Neural crest cell (in vitro differentiated cells): ENCODE results near the gene WIF1. TPM values are rescaled to one million over a fixed set of nuclear protein-coding genes. Genes with fewer than 3 reads are reported as not detected.

Experiments
- DNase-seq: peaks from one replicate; pipeline ENCODE4 v3.0.0; 2021; ENCODE audit warnings: low read depth, mixed read lengths, low spot score
- H3K27ac Mint-ChIP-seq: one replicate; pipeline ENCODE4 v1.8.0; 2021; ENCODE audit warnings: mild to moderate bottlenecking, mixed read lengths; ENCODE audit not compliant: unreplicated experiment
- H3K27me3 Mint-ChIP-seq: 2 replicates; pipeline ENCODE4 v1.8.0; 2021; ENCODE audit warnings: low read depth, mild to moderate bottlenecking, mixed read lengths
- H3K36me3 Mint-ChIP-seq: 2 replicates; pipeline ENCODE4 v1.8.0; 2021; ENCODE audit warnings: low read depth, mild to moderate bottlenecking, mixed read lengths
- H3K4me1 Mint-ChIP-seq: 2 replicates; pipeline ENCODE4 v1.8.0; 2021; ENCODE audit warnings: mixed read lengths
- H3K4me3 Mint-ChIP-seq: one replicate; pipeline ENCODE4 v1.8.0; 2021; ENCODE audit warnings: mild to moderate bottlenecking, mixed read lengths
- H3K9me3 Mint-ChIP-seq: 2 replicates; pipeline ENCODE4 v1.8.0; 2021; ENCODE audit warnings: mixed read lengths
- CTCF ChIP-seq: fragments of 200-600 bp; sonication (generic); conservative IDR thresholded peaks from 2 replicates; pipeline ENCODE4 v1.5.0; 2021; ENCODE audit warnings: antibody characterized with exemption, mild to moderate bottlenecking
- total RNA-seq: library from RNA; stranded (reverse); gene quantifications from 2 replicates; pipeline ENCODE4 v1.2.1, GENCODE V29; 2021

The WIF1 gene
- total RNA-seq, 1 donor from 2014 or later, result not detected

- Mint-ChIP-seq H3K27me3 (peaks cover 52% of the 10 kb centered on the region), H3K36me3 (peaks cover 3% of the 10 kb centered on the region), H3K9me3 (peaks cover 4% of the 10 kb centered on the region), H3K4me1 (no peaks in the 10 kb centered on the region), H3K27ac (no peak overlapping the region), H3K4me3 (no peak overlapping the region)
- no peak for DNase-seq
- TF ChIP-seq CTCF, result no peak
Observed at GRCh38 chr12:65133879-65134278, 12.8 kb upstream of the WIF1 start.

- no peak overlapping the region for H3K4me3 Mint-ChIP-seq
- H3K4me1 Mint-ChIP-seq, result peaks cover 4% of the 10 kb centered on the region
- no peak for DNase-seq
- no peaks in the 10 kb centered on the region for H3K36me3 Mint-ChIP-seq
- no peaks in the 10 kb centered on the region for H3K9me3 Mint-ChIP-seq
- peaks cover 48% of the 10 kb centered on the region for H3K27me3 Mint-ChIP-seq
- no peak overlapping the region for H3K27ac Mint-ChIP-seq
- TF ChIP-seq CTCF, result no peak
Observed at GRCh38 chr12:65126482-65126881, 5.4 kb upstream of the WIF1 start.

GRCh38 chr12:65125975-65126374 is 4.9 kb upstream of the WIF1 start:
- no peak for TF ChIP-seq CTCF
- Mint-ChIP-seq H3K27me3 (peaks cover 48% of the 10 kb centered on the region), H3K4me3 (no peak overlapping the region), H3K36me3 (no peaks in the 10 kb centered on the region), H3K4me1 (peaks cover 4% of the 10 kb centered on the region), H3K9me3 (no peaks in the 10 kb centered on the region), H3K27ac (no peak overlapping the region)
- DNase-seq, result no peak

- no peaks in the 10 kb centered on the region for H3K9me3 Mint-ChIP-seq
- no peak for DNase-seq
- TF ChIP-seq CTCF, result no peak
- H3K36me3 Mint-ChIP-seq, result no peaks in the 10 kb centered on the region
- no peak overlapping the region for H3K4me3 Mint-ChIP-seq
- H3K27ac Mint-ChIP-seq, result no peak overlapping the region
- H3K27me3 Mint-ChIP-seq, result peaks cover 50% of the 10 kb centered on the region
- H3K4me1 Mint-ChIP-seq, result peaks cover 8% of the 10 kb centered on the region
Observed at GRCh38 chr12:65125247-65125646, 4.1 kb upstream of the WIF1 start.

DNA sequence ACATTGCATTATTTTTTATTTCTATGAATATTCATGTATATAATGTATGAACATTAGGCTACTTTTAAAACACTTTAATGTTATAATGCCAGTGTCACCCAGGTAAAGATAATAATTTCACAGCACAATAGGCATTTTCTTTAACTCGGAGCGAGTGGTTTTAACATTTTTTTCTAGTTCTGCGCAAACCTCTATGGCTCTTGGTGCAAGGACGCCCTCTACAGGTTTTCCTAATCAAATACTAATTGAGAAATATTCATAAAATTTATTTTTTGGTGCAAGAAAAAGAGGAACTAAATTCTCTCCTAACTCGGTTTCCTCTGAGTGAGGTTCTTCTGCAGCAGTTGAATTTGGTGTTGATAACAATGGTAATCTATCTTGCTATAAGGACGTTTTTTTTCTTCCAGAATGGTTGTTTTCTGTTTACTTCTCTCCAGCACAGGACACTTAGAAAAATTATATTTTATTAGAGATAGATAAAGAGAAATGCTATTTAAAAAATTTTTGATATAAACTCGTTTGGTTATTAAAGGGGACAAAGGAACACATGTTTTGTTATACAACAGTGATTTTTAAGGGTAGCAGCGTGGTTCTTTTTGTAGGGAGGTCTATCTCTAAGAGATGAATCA is 2.4 kb upstream of the WIF1 start:
- Mint-ChIP-seq H3K27me3 (peaks cover 52% of the 10 kb centered on the region), H3K36me3 (no peaks in the 10 kb centered on the region), H3K4me1 (peaks cover 8% of the 10 kb centered on the region), H3K4me3 (no peak overlapping the region), H3K27ac (no peak overlapping the region), H3K9me3 (no peaks in the 10 kb centered on the region)
- no peak for DNase-seq
- TF ChIP-seq CTCF, result peak; percentile 86
